ENCODE results near the gene MAGOHB. TPM values are rescaled to one million over a fixed set of nuclear protein-coding genes. Genes with fewer than 3 reads are reported as not detected.
"Not testable (repeated sequence)": the region's sequence is repeated elsewhere in the genome, so short reads cannot be mapped to it uniquely, and the experiment has no call there.

Gene MAGOHB
- total RNA-seq, 1 donor from 2014 or later, result 19.7 TPM

GRCh38 chr12:10574307-10574706, 39.1 kb downstream of the MAGOHB start:
- no peaks in the 10 kb centered on the region for H3K27me3 ChIP-seq (ENCODE audit: low read depth)
- ATAC-seq (no peak), DNase-seq (no peak)
- intact Hi-C loops (cut with DNase I), result no loop called here
- no peaks in the 10 kb centered on the region for H3K4me1 ChIP-seq
- no peak overlapping the region for H3K27ac ChIP-seq
- H3K9me3 ChIP-seq, result no peaks in the 10 kb centered on the region
- no peak overlapping the region for H3K4me3 ChIP-seq
- no peaks in the 10 kb centered on the region for H3K36me3 ChIP-seq
- TF ChIP-seq CTCF (IDR thresholded peaks at IDR 0.05), result no peak

GRCh38 chr12:10572021-10572490, 41.4 kb downstream of the MAGOHB start:
- H3K27me3 ChIP-seq (ENCODE audit: low read depth); H3K36me3 ChIP-seq; H3K9me3 ChIP-seq; H3K4me3 ChIP-seq; intact Hi-C loops (cut with DNase I); H3K4me1 ChIP-seq; DNase-seq: not testable (repeated sequence)
- peak overlapping the region; percentile 15 for H3K27ac ChIP-seq
- ATAC-seq, result peak; percentile 38 to 91

GRCh38 chr12:10571141-10571540, 42.3 kb downstream of the MAGOHB start:
- TF ChIP-seq CTCF (IDR thresholded peaks at IDR 0.05), result no peak
- intact Hi-C loops (cut with DNase I), result no loop called here
- Histone ChIP-seq H3K27ac (no peak overlapping the region), H3K4me1 (no peaks in the 10 kb centered on the region), H3K27me3 (ENCODE audit: low read depth) (no peaks in the 10 kb centered on the region), H3K4me3 (no peak overlapping the region), H3K9me3 (no peaks in the 10 kb centered on the region), H3K36me3 (no peaks in the 10 kb centered on the region)
- DNase-seq (no peak), ATAC-seq (no peak)

- Histone ChIP-seq H3K4me3 (no peak overlapping the region), H3K27me3 (ENCODE audit: low read depth) (no peaks in the 10 kb centered on the region), H3K27ac (no peak overlapping the region), H3K9me3 (no peaks in the 10 kb centered on the region), H3K4me1 (no peaks in the 10 kb centered on the region), H3K36me3 (no peaks in the 10 kb centered on the region)
- no peak for TF ChIP-seq CTCF (IDR thresholded peaks at IDR 0.05)
- DNase-seq, result no peak
- no peak for ATAC-seq
- intact Hi-C loops (cut with DNase I), result no loop called here
Observed at GRCh38 chr12:10567813-10568212, 45.6 kb downstream of the MAGOHB start.

- Histone ChIP-seq H3K9me3 (no peaks in the 10 kb centered on the region), H3K27ac (no peak overlapping the region), H3K4me1 (no peaks in the 10 kb centered on the region), H3K27me3 (ENCODE audit: low read depth) (peaks cover 3% of the 10 kb centered on the region), H3K36me3 (no peaks in the 10 kb centered on the region), H3K4me3 (no peak overlapping the region)
- intact Hi-C loops (cut with DNase I), result loop anchor here (5.0 kb wide), 1 partner anchor 327 kb away; no protein-coding TSS in a partner anchor
- no peak for TF ChIP-seq CTCF (IDR thresholded peaks at IDR 0.05)
- ATAC-seq, result no peak
- no peak for DNase-seq
Observed at GRCh38 chr12:10563966-10564365, 49.4 kb downstream of the MAGOHB start.

- no peak overlapping the region for H3K27ac ChIP-seq
- peaks cover 3% of the 10 kb centered on the region for H3K27me3 ChIP-seq (ENCODE audit: low read depth)
- H3K4me3 ChIP-seq, result no peak overlapping the region
- H3K9me3 ChIP-seq, result no peaks in the 10 kb centered on the region
- H3K36me3 ChIP-seq, result no peaks in the 10 kb centered on the region
- ATAC-seq (no peak), DNase-seq (no peak)
- TF ChIP-seq CTCF (IDR thresholded peaks at IDR 0.05), result no peak
- no peaks in the 10 kb centered on the region for H3K4me1 ChIP-seq
- intact Hi-C loops (cut with DNase I), result loop anchor here (5.0 kb wide), 1 partner anchor 326 kb away; no protein-coding TSS in a partner anchor
Observed at GRCh38 chr12:10563002-10563401, 50.4 kb downstream of the MAGOHB start.
